HuH-7.5 (cell line): Measurements from ENCODE around the gene CT83.

ENCODE experiments used
- DNase-seq: peaks from one replicate; pipeline ENCODE4 v3.0.0; 2011; ENCODE audit warnings: low spot score

CT83 gene

GRCh38 chrX:116462822-116463221 lies at the start of gene CT83:
Gene CT83 (minus strand): TSS chrX:116462976. CDS start chrX:116462856, 120 bp downstream.
- DNase-seq = no peak

GRCh38 chrX:116499780-116500179 lies 37.0 kb upstream of the CT83 start:
- DNase-seq = no peak

- DNase-seq = no peak
These were observed 30.5 kb upstream of the CT83 start for GRCh38 chrX:116493271-116493670.

GRCh38 chrX:116490104-116490503 lies 27.3 kb upstream of the CT83 start:
- no peak for DNase-seq

- DNase-seq = no peak
These were observed 17.3 kb upstream of the CT83 start for GRCh38 chrX:116480059-116480458.

- no peak for DNase-seq
These were observed 13.6 kb downstream of the CT83 start for GRCh38 chrX:116449156-116449555.

GRCh38 chrX:116436358-116436816 lies 26.4 kb downstream of the CT83 start, which contains the start of gene SLC6A14:
Gene SLC6A14 (plus strand): TSS chrX:116436606. CDS start chrX:116436710, 104 bp downstream.
- DNase-seq = peak; percentile 2

GRCh38 chrX:116435597-116435996 lies 27.2 kb downstream of the CT83 start:
- no peak for DNase-seq

- no peak for DNase-seq
These were observed 34.8 kb downstream of the CT83 start for GRCh38 chrX:116427978-116428377.

- DNase-seq = no peak
These were observed 44.8 kb downstream of the CT83 start for GRCh38 chrX:116417968-116418367.

- no peak for DNase-seq
These were observed 45.6 kb downstream of the CT83 start for GRCh38 chrX:116417214-116417613.

- no peak for DNase-seq
These were observed 49.5 kb downstream of the CT83 start for GRCh38 chrX:116413273-116413672.
